ENCODE results near the gene PLEKHH3.

PLEKHH3 gene

DNA sequence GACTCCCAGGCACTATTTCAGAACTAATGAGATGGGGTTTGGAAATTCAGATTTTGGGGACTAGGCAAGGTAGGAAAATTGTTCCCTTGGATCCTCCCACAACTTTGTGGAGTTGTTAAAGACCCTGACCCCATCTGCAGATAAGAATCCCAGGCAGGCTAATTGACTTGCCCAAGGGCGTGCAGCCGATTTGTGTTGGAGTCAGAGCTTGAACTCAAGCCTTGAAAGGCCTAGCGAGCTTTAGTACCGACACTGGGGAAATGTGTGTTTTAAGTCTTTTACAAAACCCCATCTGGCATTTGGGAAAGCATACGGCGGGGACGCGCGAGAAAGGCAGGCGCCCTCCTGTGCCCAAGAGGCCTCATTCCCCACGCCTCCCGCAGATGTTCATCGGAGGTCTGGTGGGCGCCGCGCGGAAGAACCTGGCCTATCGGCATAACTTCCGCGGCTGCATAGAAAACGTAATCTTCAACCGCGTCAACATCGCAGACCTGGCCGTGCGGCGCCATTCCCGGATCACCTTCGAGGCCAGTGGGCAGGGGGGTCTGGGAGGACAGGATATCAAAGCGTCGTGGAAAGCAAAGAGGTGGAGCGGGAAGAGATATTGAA lies 9.8 kb upstream of the PLEKHH3 start:
- no peak for DNase-seq (ENCODE audit: low spot score)

DNA sequence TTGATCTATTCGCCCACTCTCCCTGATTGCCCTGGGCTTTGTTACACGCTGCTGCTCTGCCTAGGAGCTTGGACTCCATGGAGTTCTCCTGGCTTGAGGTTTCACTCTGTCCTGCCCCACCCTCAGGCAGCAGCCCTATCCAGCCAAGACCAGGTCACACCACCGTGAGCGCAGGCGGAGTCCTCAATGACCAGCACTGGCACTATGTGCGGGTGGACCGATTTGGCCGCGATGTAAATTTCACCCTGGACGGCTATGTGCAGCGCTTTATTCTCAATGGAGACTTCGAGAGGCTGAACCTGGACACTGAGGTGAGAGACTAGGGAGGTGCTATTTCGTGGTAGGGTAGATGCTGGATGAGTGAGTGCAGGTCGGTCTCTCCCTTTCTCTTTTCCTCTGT lies 9.0 kb upstream of the PLEKHH3 start:
- no peak for DNase-seq (ENCODE audit: low spot score)

DNA sequence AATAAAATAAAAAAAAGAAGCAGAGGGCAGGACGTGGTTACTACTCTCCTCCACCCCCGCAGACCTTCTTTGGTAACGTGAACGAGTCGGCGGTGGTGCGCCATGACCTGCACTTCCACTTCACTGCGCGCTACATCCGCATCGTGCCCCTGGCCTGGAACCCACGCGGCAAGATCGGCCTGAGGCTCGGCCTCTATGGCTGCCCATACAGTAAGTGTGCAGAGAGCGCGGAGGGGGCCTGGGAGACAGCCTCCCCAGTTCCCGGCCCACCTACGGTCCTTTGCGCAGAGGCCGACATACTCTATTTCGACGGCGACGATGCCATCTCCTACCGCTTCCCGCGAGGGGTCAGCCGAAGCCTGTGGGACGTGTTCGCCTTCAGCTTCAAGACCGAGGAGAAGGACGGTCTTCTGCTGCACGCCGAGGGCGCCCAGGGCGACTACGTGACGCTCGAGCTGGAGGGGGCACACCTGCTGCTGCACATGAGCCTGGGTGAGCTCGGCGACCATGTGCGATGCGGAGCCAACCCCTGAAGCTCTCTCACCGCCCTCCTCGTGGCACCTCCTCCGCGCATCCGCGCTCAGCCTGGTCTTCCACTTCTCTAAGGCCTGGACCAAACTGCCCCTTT lies 8.2 kb upstream of the PLEKHH3 start:
- DNase-seq (ENCODE audit: low spot score): no peak

DNA sequence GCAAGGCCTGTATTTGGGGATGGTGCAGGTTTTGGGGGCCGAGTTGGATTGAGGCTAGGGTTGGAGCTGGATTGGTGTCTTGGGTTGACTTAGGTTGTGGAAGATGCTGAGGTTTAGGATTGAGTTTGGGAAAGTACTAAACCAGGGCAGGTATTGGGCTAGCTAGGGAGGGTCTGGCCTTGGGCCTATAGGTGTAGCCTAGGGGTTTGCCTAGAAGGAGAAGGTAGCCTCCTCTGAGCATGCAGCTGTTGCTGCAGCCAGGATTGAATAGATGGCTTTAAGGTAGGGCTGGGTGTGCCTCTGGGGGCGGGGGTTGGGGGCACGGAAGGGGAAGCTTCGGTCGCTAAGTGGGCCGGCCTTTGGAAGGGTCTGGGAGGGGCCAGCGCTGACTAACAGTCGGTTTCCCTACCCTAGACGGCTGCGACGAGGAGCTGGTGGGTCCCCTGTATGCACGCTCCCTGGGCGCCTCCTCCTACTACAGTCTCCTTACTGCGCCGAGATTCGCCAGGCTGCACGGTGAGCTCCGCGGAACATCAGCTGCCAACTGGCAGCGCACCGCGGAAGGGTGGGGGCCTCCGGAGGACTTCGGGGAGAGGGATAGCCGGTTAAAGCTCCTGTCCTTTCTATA lies 6.7 kb upstream of the PLEKHH3 start:
- DNase-seq (ENCODE audit: low spot score): no peak

DNA sequence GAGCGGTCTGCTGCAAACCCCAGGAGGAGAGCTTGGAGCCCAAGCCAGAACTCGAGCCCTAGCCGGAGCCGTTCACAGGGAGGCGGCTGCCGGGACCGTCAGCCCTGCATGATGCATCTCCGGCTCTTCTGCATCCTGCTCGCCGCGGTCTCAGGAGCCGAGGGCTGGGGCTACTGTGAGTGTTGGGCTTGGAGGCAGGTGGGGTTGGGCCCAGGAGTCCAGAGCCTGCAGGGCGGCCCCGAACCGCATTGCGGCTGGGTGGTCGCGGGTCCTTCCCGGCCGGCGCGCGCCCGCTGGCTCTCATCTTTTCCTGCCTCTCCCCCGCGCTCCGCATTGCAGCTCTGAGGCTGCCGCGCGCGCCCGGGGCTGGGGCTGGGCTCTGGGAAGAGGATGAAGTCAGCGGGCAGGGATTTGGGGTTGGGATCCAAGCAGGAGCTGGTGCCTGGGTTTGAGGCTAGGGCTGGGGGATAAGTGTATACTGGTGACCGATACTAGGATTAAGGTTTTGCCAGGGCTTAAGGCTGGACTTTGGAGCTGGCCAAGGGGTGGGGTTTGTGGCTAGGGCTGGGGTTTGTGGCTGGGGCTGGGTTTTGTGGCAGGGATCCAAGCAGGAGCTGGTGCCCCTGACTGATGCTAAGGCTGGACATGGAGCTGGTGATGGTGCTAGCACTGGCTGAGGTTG lies 6.1 kb upstream of the PLEKHH3 start:
- DNase-seq (ENCODE audit: low spot score): peak; percentile 29

DNA sequence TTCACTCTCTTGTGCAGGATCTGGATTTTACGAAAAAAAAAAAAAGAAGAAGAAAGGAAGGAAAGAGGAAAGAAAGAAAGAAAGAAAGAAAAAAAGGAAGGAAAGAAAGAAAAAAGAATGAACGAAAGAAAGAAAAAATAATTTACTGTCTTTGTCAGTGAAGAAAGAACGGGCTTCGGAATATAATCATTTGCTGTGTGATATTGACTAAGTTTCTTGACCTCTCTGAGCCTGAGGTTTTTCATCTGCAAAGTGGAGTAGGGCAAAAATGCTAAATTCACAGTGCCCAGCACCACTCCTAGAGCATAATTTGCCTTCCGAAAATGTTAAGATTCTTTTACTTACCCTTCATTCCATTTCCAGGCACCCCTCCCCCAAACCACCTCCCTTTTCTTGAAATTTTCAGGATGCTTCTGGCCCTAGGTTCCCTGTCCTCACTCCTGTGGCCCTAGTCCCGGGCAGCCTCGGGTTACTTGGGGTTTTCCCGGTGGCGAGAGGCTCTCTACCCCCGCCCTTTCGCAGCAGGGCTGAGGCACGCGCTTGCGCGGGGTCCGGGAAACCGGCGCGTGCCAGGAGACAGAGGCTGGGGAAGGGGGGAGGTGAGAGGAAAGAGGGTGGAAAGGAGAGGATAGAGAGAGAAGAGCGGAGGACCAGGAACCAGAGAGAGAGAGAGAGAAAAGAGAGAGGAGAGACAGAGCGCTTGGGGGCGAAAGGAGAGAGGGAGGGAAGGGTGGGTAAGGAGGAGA lies 5.4 kb upstream of the PLEKHH3 start, which contains the start of gene CNTNAP1:
TSS of gene CNTNAP1 (plus strand) at position 556 of the 746 bp plus-strand sequence. CDS start 299 bp downstream, outside the sequence.
- DNase-seq (ENCODE audit: low spot score): peak; percentile 61

DNA sequence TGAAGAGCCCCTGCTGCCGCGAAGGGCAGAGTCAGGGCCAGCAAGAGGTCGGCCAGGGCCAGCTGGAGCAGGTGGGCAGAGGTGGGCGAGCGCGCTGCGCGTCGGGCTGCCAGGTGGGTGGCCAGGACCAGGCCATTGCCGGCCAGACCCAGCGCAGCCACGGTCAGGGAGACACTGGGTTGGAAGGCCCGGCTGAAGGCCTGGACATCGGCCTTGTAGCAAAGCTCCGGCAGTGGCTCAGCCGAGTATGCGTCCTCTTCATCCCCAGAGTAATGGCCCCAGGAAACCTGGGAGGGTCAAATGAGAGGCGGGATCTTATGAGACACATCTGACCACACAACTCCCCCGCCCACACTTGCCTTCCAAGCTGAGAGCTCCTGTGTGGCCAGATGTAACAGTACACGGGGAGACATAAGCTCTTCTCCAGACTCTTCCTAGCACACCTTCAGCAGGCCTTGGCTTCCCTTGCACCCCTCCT lies 3.6 kb upstream of the PLEKHH3 start:
- no peak for DNase-seq (ENCODE audit: low spot score)

DNA sequence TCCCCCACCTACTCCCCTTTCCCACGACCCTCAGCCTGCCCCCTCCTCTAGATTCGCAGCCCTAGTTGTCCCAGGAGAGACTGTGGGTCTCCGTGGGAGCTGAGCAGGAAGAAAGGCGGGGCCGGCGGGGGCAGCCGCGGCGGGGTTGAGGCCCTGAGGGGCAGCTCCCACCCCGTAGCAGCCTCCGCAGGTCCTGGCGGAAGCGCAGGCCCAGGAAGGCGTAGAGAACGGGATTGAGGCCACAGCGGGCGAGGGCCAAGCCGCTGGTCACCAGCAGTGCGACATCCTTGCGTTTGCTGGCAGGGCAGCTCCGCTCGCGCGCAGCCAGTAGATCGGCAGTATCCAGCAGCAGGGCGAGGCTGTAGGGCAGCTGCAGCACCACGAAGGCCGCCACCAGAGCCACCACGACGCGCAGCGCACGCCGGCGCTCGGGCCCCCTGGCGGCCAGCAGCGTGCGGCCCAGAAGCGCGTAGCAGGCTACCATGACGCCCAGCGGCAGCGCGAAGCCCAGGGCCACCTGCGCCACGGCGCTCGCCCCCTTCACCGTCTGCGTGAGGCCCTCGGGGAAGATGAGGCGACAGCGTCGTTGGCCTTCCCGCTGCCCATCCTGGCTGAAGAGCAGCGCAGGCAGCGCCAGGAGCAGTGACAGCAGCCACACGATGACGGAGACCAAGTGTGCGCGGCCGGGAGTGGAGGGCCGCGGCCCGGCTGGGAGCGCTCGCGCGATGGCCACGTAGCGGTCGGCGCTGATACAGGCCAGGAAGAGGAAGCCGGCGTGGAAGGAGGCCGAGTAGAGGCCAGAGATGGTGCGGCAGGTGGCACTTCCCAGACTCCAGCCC lies 2.9 kb upstream of the PLEKHH3 start:
- peak; percentile 67 for DNase-seq (ENCODE audit: low spot score)

DNA sequence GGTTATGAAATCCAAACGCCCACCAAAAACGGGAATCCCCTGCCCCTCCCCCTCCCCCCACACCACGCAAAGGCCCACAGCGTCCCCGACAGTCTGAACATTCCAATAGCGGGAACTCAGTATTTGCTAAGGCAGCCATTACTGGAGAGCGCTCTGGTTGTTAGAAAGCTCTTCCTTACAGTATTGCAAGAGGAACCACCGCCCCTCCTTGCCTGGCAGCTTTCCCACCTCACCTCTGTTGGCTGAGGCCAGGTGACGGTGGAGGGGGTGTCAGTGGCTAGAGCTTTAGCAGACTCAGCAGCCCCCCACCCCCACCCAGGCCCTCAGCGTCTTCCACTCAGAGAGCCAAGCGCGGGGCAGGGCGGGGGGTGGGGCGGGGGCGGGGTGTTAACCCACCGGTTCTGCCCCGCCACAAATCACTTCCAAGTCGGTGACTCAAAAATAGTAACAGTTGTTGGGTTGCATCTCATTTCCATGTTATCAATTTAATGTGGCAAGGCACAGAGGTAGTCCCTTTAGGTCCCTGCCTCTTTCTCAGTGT lies 2.2 kb upstream of the PLEKHH3 start:
- peak; percentile 45 for DNase-seq (ENCODE audit: low spot score)

DNA sequence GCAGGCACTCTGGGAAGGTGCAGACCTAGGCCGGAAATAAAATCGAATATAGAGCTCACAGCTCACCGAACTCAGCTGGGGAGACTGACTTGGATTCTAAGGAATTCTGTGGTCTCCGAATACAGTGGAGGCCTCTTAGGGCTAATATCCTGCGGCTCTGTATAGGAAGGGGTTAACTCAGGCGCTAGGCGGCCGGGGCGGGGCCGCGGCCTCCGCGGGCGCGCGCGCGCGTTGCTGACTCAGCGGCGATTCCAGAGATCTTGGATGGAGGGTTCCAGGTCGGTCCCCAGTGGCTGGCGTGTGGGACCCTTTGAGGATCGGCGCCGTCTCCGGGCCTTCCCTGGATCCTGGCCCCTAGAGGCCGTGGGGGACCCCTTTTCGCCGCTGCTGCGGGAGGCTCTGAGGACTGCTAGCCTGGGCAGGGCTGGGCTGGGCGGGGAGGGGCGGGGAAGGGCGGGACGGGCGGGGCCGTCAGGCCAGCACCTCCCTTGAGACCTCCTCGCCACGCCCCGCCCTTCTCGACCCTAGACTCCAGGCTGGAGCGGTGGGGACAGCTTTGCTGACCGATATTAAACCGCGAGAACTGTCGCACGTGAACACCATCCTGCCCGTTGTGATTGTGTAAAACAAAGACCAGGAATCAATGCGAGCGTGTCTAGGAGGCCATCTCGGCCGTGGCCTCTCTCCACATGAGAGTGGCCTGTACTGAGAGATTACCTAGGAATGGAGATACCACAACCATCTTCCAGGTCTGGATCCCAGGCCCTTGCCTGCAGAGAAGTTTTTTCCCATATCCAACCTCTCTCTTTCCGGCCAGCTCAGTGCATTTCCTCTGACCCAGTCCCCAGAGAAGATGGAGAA lies 1.4 kb upstream of the PLEKHH3 start:
- peak; percentile 85 for DNase-seq (ENCODE audit: low spot score)

DNA sequence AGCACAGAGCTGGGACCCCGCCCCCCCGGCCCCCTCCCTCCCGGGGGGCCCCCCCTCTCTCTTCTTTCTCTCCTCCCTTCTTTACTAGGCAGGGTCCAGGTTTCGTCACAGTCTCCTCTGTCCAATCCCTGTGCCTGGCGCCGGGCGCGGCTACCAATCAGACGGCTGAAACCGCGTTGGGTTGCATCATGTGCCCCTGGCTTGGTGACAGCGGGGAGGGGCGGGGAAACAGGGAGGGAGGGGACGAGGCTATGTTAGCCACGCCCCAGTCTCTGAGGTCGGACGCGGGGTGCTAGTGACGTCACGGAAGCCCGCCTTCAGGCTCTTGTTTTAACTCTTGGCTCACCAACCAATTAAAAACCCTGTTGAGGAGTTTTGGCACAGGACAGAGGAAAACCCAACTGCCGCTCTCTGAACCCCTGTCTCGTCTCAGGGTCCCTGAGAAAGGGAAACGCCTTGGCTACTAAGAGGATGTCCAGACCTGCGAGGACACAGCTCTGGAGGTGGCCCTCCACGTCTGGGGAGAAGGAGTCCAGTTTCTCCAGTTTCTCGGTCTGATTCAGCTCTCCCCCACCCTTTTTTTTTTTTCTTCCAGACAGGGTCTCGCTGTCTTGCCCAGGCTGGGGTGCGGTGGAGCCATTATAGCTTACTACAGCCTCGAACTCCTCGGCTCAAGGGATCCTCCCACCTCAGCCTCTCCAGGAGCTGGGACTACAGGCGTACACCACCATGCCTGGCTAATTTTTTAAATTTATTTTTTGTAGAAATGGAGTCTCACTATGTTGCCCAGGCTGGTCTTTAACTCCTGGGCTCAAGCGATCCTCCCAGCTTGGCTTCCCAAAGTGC lies 441 bp upstream of the PLEKHH3 start:
- DNase-seq (ENCODE audit: low spot score): peak; percentile 100

DNA sequence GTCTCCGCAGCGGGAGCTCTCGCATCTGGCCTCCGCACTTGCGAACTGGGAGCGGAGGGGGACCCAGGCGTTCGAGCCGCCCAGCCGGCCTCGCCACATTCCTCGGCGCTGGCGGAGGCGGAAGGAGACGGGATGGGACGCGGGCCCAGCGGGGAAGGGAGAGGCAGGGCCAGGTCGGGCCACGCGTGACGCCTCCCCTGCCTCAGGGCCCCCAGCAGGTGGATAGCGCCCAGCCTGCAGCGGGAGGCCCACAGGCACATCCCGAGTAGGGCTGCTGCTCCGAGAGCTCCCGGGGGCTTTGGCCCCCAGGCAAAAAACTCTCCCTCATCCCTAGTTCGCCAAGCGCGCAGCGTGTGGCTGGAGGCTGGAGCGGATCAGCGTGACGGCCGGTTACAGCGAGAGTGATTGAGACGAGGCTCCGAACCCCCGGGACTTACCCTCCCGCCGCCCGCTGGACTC lies 800 bp downstream of the PLEKHH3 start:
- no peak for DNase-seq (ENCODE audit: low spot score)

DNA sequence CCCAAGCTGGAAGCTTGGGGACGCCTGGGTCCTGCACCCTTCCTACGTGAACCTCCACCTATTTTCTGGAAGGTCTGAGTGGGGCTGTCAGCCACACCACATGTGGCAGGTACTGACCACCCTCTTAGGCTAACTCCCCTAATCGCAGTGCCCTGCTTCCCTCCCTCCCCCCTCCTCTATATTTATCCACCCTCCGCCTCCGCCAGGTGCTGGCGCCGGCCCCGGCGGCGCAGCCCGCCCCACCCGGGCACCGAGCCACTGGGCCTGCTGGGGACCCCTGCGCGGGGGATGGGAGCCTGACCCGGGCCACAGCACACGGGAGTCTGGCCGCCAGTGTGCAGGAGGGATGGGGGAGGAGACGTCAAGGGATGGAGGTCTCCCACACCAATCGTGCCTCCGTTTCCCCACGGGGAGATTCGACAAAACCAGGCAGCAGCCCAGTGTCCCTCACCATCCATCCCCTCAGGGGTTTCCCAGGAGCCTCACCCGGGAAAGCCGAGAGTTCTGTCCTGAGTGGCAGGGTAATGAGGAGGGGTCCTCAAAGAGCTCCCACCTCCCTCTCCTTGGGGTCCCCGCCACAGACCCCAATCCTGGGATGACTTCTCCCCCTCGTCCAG lies 1.3 kb downstream of the PLEKHH3 start:
- DNase-seq (ENCODE audit: low spot score): no peak

DNA sequence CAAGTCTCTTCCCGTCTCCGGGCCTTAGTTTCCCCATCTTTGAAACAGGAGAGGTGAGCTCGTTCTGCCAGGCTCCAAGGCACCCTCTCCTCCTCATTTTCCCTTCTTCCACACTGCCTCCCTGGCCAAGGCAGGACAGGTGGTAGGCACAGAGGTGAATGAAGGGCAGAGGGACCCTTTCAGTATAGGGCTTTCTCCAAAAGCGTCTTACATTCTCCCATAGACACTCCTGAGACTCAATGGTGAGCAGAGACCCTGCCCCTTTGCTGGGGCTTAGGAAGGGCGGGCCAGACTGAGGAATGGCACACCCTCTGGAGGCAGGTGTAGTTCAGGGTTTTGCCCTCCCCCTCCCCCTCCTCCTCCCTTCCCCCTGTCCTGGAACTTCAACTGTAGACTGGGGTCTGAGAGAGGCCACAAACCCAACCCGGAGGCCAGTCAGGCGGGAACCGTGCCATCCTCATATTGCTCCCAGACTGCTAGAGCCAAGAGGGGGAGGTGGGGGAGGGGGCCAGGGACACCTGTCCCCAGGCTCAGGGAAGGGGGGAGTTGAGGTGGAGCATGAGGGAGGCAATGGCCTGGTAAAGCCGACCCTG lies 1.9 kb downstream of the PLEKHH3 start:
- DNase-seq (ENCODE audit: low spot score): no peak

DNA sequence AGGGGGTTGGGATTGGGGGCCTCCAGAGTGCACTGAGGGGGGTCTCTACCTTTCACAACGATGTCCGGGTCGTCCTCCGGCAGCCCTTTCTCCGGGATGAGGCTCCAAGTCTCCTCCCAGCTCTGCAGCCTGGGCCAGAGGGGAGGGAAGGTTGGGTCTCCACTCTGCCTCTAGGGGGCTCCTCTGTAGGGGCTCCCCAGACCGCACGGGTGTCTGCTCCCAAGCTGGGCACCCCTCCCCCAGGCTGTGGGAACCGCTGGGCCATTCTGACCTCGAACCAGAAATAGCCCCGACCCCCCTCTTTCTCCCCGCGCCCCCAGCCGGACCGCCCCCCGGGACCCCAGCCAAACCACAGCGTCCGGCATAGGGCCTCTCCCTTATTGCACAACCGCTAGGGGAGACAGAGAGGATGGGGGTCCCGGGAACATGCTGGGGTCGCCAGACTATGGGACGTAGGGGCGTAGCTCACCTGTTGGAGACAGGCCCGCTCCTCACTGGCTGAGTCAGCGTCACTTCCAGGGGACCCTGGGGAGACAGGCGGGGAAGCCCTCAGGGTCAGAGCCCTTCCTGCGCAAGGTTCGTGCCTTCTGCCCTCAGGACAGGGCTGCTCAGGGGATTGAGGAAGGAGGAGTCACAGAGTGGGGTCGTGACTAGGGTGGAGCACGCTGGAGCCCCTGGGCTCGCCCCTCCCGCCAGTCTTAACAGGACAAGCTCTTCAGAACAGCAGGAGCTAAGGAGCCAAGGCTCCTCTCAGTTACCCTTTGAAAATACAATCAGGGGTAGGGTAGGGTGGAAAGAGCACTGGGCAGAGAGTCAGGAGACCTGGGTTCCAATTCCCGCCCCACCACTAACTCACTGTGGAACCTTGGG lies 2.7 kb downstream of the PLEKHH3 start:
- DNase-seq (ENCODE audit: low spot score): no peak

DNA sequence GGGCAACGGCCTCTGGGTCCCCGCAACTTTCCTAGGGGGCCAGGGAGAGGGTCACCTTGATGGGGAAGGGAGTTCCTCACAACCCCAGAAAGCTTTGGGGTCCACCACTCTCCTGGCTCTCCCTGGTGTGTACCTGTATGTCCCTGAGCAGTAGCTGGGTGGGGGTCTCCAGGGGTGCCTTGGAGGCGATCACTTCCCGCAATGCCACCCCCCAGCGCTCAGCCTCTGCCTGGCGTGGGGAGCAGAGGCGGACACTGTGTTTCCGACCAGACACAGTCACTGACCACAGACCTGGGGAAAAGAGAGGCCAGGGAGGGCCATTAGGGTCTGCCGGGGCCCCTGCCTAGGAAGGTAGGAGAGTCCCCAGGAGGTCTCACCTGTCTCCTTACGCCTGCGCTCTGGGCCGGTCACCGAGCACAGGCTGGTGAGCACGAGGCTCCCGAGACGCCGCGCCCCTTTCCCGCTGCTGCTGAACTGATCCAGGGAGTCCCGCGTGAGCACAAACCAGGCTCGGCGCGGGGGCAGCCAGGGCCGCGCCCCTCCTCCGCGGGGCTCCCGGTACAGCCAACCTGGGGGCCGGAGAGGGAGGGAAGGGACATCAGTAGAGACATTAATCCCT lies 3.4 kb downstream of the PLEKHH3 start:
- no peak for DNase-seq (ENCODE audit: low spot score)

DNA sequence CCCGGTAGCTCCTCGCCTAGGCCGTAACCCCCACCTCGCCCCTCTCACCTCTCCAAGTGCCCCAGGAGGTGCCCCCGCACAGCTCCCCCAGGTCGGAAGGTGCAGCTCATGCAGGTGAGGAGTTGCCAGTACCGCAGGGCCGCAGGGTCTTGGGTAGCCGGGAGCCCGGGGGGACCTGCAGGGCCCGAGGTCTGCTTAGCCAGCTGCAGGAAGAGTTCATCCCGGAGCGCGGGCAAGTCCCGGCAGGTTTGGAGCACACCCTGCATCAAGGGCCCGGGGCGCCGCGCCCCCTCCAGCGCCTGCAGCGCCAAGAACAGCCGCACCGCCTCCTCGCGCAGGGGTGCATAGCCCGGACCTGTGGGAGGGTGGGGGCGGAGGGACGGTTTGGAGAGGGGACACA lies 4.8 kb downstream of the PLEKHH3 start:
- no peak for DNase-seq (ENCODE audit: low spot score)

Measured in kidney capillary endothelial cell (primary cell).